Neural crest cell (in vitro differentiated cells): ENCODE results near the gene USP15. TPM values are rescaled to one million over a fixed set of nuclear protein-coding genes. Genes with fewer than 3 reads are reported as not detected.

Experiments used
- DNase-seq: peaks from one replicate; pipeline ENCODE4 v3.0.0; 2021; ENCODE audit warnings: low read depth, mixed read lengths, low spot score
- H3K27ac Mint-ChIP-seq: one replicate; pipeline ENCODE4 v1.8.0; 2021; ENCODE audit warnings: mild to moderate bottlenecking, mixed read lengths; ENCODE audit not compliant: unreplicated experiment
- H3K27me3 Mint-ChIP-seq: 2 replicates; pipeline ENCODE4 v1.8.0; 2021; ENCODE audit warnings: low read depth, mild to moderate bottlenecking, mixed read lengths
- H3K36me3 Mint-ChIP-seq: 2 replicates; pipeline ENCODE4 v1.8.0; 2021; ENCODE audit warnings: low read depth, mild to moderate bottlenecking, mixed read lengths
- H3K4me1 Mint-ChIP-seq: 2 replicates; pipeline ENCODE4 v1.8.0; 2021; ENCODE audit warnings: mixed read lengths
- H3K4me3 Mint-ChIP-seq: one replicate; pipeline ENCODE4 v1.8.0; 2021; ENCODE audit warnings: mild to moderate bottlenecking, mixed read lengths
- H3K9me3 Mint-ChIP-seq: 2 replicates; pipeline ENCODE4 v1.8.0; 2021; ENCODE audit warnings: mixed read lengths
- total RNA-seq: library from RNA; stranded (reverse); gene quantifications from 2 replicates; pipeline ENCODE4 v1.2.1, GENCODE V29; 2021
- TF ChIP-seq, protein P1 (sequence below): fragments of 200-600 bp; sonication (generic); conservative IDR thresholded peaks from 2 replicates; pipeline ENCODE4 v1.5.0; 2021; ENCODE audit warnings: antibody characterized with exemption, mild to moderate bottlenecking

Gene USP15
- total RNA-seq, 1 donor from 2014 or later: 39.6 TPM

DNA sequence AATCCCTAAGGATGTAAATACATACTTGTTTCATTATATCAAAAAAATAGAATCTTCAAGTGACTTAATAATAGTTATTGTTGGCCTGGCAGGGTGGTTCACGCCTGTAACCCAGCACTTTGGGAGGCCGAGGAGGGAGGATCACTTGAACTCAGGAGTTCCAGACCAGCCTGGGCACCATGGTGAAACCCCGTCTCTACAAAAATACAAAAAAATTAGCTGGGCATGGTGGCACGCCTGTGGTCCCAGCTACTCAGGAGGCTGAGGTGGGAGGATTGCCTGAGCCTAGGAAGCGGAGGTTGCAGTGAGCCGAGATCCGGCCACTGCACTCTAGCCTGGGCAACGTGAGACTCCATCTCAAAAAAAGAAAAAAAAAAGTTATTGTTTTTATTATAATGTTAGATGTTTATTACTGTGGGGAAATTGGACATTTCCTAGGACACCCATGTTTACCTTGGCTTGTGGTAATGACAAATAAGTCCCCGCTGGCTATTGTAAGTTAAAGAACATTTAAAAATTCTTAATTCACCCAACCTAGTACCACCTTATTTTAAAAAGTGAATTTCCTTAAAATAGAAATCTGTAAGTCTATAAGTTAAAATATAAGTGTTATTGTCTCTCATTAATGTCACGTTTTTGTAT lies 1.8 kb downstream of the USP15 start:
- Mint-ChIP-seq H3K27ac (no peak overlapping the region), H3K36me3 (no peaks in the 10 kb centered on the region), H3K4me3 (peak overlapping the region; percentile 99), H3K9me3 (no peaks in the 10 kb centered on the region), H3K27me3 (no peaks in the 10 kb centered on the region), H3K4me1 (peaks cover 19% of the 10 kb centered on the region)
- TF ChIP-seq, protein P1, sequence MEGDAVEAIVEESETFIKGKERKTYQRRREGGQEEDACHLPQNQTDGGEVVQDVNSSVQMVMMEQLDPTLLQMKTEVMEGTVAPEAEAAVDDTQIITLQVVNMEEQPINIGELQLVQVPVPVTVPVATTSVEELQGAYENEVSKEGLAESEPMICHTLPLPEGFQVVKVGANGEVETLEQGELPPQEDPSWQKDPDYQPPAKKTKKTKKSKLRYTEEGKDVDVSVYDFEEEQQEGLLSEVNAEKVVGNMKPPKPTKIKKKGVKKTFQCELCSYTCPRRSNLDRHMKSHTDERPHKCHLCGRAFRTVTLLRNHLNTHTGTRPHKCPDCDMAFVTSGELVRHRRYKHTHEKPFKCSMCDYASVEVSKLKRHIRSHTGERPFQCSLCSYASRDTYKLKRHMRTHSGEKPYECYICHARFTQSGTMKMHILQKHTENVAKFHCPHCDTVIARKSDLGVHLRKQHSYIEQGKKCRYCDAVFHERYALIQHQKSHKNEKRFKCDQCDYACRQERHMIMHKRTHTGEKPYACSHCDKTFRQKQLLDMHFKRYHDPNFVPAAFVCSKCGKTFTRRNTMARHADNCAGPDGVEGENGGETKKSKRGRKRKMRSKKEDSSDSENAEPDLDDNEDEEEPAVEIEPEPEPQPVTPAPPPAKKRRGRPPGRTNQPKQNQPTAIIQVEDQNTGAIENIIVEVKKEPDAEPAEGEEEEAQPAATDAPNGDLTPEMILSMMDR: no peak
- DNase-seq: no peak

DNA sequence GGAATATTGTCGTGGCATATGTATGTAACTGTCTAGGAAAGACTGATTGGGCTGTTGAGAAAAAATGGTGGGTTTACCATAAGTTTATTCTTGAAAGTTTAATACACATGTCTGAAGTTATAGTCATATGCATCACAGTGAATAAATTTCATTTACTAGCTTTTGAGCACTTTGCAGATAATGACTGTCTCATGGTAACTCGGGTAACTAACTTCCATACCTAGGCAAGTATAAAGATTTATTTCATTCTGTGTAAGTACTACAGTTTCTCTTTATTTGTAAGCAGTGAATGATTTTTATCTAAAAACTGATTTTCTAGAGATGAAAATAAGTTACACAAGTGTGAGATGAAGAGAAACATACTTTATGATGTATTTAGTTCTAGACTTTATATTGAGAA lies 3.0 kb downstream of the USP15 start:
- H3K27me3 Mint-ChIP-seq: no peaks in the 10 kb centered on the region
- H3K4me1 Mint-ChIP-seq: peaks cover 24% of the 10 kb centered on the region
- no peak overlapping the region for H3K27ac Mint-ChIP-seq
- H3K4me3 Mint-ChIP-seq: peak overlapping the region; percentile 42
- no peaks in the 10 kb centered on the region for H3K36me3 Mint-ChIP-seq
- no peak for DNase-seq
- TF ChIP-seq, protein P1: no peak
- H3K9me3 Mint-ChIP-seq: no peaks in the 10 kb centered on the region

DNA sequence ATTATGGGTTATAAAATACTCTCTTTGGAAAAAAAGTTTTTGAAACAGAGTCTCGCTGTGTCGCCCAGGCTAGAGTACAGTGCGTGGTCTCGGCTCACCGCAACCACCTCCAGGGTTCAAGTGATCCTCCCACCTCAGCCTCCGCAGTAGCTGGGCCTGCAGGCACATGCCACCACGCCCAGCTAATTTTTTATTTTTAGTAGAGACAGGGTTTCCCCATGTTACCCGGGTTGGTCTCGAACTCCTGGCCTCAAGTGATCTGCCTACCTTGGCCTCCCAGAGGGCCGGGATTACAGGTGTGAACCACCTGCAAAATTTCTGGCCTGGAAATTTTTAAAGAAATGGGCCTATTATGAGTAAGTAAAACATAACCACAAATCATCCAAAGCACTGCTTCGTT lies 3.8 kb downstream of the USP15 start:
- H3K36me3 Mint-ChIP-seq: no peaks in the 10 kb centered on the region
- H3K4me1 Mint-ChIP-seq: peaks cover 21% of the 10 kb centered on the region
- peak overlapping the region; percentile 50 for H3K4me3 Mint-ChIP-seq
- DNase-seq: no peak
- H3K27ac Mint-ChIP-seq: no peak overlapping the region
- no peaks in the 10 kb centered on the region for H3K27me3 Mint-ChIP-seq
- no peaks in the 10 kb centered on the region for H3K9me3 Mint-ChIP-seq
- TF ChIP-seq, protein P1: no peak

DNA sequence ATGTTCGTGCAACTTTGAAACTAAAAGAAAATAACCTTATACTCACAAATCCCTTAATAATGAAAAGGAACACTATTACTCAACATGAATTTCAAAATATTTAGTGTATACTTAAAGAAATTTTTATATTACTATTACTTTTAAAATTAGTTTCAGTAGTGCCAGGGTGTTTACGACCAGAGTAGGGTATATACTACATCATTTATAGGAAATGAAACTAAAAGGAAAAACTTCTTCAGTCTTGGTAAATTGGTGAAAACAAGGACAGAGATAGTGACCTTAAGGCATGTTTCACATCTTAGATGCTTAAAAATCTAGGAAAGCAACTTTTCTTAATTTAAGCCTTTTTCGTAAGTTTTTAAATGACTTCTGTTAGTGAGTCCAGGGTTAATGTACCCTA lies 4.5 kb downstream of the USP15 start:
- DNase-seq: no peak
- Mint-ChIP-seq H3K27me3 (no peaks in the 10 kb centered on the region), H3K36me3 (no peaks in the 10 kb centered on the region), H3K4me3 (no peak overlapping the region), H3K9me3 (no peaks in the 10 kb centered on the region), H3K27ac (no peak overlapping the region), H3K4me1 (peaks cover 14% of the 10 kb centered on the region)
- TF ChIP-seq, protein P1: no peak

DNA sequence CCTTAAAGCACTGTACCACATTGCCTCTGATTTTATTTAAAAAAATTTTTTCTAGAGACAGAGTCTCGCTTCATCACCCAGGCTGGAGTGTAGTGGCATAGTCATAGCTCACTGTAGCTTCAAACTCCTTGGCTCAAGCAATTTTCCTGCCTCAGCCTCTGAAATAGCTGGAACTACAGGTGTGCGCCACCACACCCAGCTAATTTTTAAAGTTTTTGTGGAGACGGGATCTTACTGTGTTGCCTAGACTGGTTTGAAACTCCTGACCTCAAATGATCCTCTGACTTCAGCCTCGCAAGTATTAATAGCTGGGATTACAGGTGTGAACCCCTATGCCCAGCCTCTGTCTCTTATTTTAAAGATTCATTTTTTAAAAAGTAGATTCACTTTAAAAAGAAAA lies 5.3 kb downstream of the USP15 start:
- no peak overlapping the region for H3K27ac Mint-ChIP-seq
- H3K4me1 Mint-ChIP-seq: peaks cover 10% of the 10 kb centered on the region
- TF ChIP-seq, protein P1: no peak
- no peaks in the 10 kb centered on the region for H3K27me3 Mint-ChIP-seq
- DNase-seq: no peak
- no peaks in the 10 kb centered on the region for H3K9me3 Mint-ChIP-seq
- no peaks in the 10 kb centered on the region for H3K36me3 Mint-ChIP-seq
- no peak overlapping the region for H3K4me3 Mint-ChIP-seq
